ENCODE measurements around the gene MEGF11.

MEGF11 gene

DNA sequence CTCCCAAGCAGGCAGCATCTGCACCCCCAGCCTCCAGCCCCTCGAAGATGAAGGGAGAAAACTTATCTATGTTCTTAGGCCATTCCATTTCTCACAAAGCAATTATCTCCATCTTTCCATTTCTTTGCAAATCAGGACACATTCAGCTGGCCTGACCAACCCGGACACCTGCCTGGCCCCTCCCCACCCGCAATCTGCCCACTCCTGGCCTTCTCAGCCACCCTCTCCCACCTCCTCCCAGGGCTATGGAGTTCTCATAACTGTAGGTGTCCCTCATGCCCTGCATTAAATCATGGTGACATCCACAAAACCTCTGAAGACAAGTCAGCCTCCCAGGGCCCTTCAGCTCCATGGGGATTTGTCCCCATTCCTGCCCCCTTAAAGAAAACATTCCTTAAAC is 119.3 kb downstream of the MEGF11 start:
- intact Hi-C loops (cut with DNase I; ENCODE audit: low total_unique reads), result no loop called here
- H3K27me3 ChIP-seq, result peaks cover 0 to 22% of the 10 kb centered on the region in 2 donors
- H3K27ac ChIP-seq, result no peak overlapping the region
- no peaks in the 10 kb centered on the region for H3K9me3 ChIP-seq
- no peak overlapping the region for H3K4me3 ChIP-seq
- no peaks in the 10 kb centered on the region for H3K4me1 ChIP-seq
- no peak for DNase-seq
- no peaks in the 10 kb centered on the region for H3K36me3 ChIP-seq
- TF ChIP-seq CTCF (IDR thresholded peaks at IDR 0.05), result no peak

DNA sequence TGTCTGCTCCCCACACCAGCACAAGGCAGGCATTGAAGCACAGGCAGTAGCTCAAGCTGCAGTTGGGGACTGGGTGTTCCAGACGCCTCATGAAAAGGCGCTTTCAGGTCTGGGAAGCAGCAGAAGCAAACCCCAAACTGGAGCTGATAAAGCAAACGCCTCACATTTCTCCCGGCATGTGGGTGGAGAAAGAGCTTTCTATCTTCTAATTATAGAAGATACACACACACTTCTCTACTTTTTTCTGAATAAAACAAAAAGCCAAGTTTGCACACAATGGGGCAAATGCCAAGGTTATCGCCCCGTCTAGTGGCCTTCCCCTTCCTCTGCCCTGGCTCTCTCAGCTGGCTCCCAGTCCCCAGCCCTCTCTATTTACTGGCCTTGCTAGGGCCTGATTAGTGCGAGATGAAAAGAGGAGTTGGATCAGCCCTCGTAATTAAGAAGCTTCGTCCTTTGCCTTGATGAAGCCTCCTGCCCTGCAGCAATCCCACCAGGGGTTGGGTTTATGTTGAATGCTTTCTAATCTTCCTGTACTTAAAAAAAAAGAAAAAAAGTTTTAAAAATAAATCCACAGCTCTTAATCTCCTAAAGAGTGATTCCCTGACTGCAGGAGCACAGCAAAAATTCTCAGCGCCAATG is 120.2 kb downstream of the MEGF11 start:
- H3K4me3 ChIP-seq, result no peak overlapping the region
- intact Hi-C loops (cut with DNase I; ENCODE audit: low total_unique reads), result no loop called here
- TF ChIP-seq CTCF (IDR thresholded peaks at IDR 0.05), result no peak
- H3K4me1 ChIP-seq, result no peaks in the 10 kb centered on the region
- H3K36me3 ChIP-seq, result no peaks in the 10 kb centered on the region
- H3K27ac ChIP-seq, result no peak overlapping the region
- H3K27me3 ChIP-seq, result peaks cover 0 to 31% of the 10 kb centered on the region in 2 donors
- no peak for DNase-seq
- no peaks in the 10 kb centered on the region for H3K9me3 ChIP-seq

- Histone ChIP-seq H3K4me1 (no peaks in the 10 kb centered on the region), H3K36me3 (no peaks in the 10 kb centered on the region), H3K27me3 (peaks cover 0 to 39% of the 10 kb centered on the region in 2 donors), H3K4me3 (no peak overlapping the region), H3K27ac (no peak overlapping the region), H3K9me3 (no peaks in the 10 kb centered on the region)
- DNase-seq, result no peak
- intact Hi-C loops (cut with DNase I; ENCODE audit: low total_unique reads), result no loop called here
- TF ChIP-seq CTCF (IDR thresholded peaks at IDR 0.05), result no peak
Measured at GRCh38 chr15:66132251-66132816, 121.2 kb downstream of the MEGF11 start.

GRCh38 chr15:66131831-66132230 is 121.7 kb downstream of the MEGF11 start:
- Histone ChIP-seq H3K4me1 (no peaks in the 10 kb centered on the region), H3K36me3 (no peaks in the 10 kb centered on the region), H3K27me3 (peaks cover 0 to 44% of the 10 kb centered on the region in 2 donors), H3K9me3 (no peaks in the 10 kb centered on the region), H3K27ac (no peak overlapping the region), H3K4me3 (no peak overlapping the region)
- no peak for DNase-seq
- intact Hi-C loops (cut with DNase I; ENCODE audit: low total_unique reads), result no loop called here
- TF ChIP-seq CTCF (IDR thresholded peaks at IDR 0.05), result no peak

DNA sequence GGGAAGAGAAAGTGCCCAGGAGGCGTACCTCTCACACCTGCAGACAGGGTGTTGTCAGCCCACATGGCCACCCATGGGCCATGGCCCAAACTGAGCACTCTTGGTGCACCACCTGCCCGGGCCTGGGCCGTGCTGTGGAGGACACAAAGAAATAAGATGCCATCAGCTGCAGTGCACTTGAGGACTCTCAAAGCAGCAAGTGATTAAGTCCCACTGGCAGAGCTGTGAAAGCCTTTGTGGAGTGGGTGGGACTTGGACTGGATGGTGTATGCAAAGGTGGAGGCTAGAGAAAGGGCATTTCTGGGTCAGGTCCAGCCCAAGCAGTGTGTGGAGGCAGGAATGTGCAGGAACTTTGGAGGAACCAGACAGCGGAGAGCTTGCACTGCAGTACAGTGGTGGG is 122.3 kb downstream of the MEGF11 start:
- peaks cover 0 to 51% of the 10 kb centered on the region in 2 donors for H3K27me3 ChIP-seq
- intact Hi-C loops (cut with DNase I; ENCODE audit: low total_unique reads), result no loop called here
- H3K27ac ChIP-seq, result no peak overlapping the region
- no peaks in the 10 kb centered on the region for H3K4me1 ChIP-seq
- no peaks in the 10 kb centered on the region for H3K9me3 ChIP-seq
- H3K36me3 ChIP-seq, result no peaks in the 10 kb centered on the region
- no peak for DNase-seq
- no peak for TF ChIP-seq CTCF (IDR thresholded peaks at IDR 0.05)
- no peak overlapping the region for H3K4me3 ChIP-seq

Data from tibial artery (tissue), 4 donors.